ENCODE results near the gene ISCU.
"Not testable (repeated sequence)": the region's sequence is repeated elsewhere in the genome, so short reads cannot be mapped to it uniquely, and the experiment has no call there.

Gene ISCU

GRCh38 chr12:108542320-108542719 lies 20.1 kb upstream of the ISCU start:
- TF ChIP-seq, protein P1, sequence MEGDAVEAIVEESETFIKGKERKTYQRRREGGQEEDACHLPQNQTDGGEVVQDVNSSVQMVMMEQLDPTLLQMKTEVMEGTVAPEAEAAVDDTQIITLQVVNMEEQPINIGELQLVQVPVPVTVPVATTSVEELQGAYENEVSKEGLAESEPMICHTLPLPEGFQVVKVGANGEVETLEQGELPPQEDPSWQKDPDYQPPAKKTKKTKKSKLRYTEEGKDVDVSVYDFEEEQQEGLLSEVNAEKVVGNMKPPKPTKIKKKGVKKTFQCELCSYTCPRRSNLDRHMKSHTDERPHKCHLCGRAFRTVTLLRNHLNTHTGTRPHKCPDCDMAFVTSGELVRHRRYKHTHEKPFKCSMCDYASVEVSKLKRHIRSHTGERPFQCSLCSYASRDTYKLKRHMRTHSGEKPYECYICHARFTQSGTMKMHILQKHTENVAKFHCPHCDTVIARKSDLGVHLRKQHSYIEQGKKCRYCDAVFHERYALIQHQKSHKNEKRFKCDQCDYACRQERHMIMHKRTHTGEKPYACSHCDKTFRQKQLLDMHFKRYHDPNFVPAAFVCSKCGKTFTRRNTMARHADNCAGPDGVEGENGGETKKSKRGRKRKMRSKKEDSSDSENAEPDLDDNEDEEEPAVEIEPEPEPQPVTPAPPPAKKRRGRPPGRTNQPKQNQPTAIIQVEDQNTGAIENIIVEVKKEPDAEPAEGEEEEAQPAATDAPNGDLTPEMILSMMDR (IDR thresholded peaks at IDR 0.05; ENCODE audit: control insufficient read depth, insufficient read depth, low read depth, low read length, missing control alignments) = no peak
- DNase-seq (ENCODE audit: low read depth) = no peak

GRCh38 chr12:108543652-108544051 lies 18.7 kb upstream of the ISCU start:
- TF ChIP-seq, protein P1 (IDR thresholded peaks at IDR 0.05; ENCODE audit: control insufficient read depth, insufficient read depth, low read depth, low read length, missing control alignments) = no peak
- DNase-seq (ENCODE audit: low read depth) = no peak
- no peak overlapping the region for H3K4me3 ChIP-seq (ENCODE audit: control insufficient read depth, low read depth, low read length)

More at GRCh38 chr12:108542320-108542719, 20.1 kb upstream of the ISCU start:
- H3K4me3 ChIP-seq (ENCODE audit: control insufficient read depth, low read depth, low read length) = no peak overlapping the region

- DNase-seq (ENCODE audit: low read depth) = no peak
- H3K4me3 ChIP-seq (ENCODE audit: control insufficient read depth, low read depth, low read length) = no peak overlapping the region
- TF ChIP-seq, protein P1 (IDR thresholded peaks at IDR 0.05; ENCODE audit: control insufficient read depth, insufficient read depth, low read depth, low read length, missing control alignments) = no peak
Observed at GRCh38 chr12:108547686-108548085, 14.7 kb upstream of the ISCU start.

DNA sequence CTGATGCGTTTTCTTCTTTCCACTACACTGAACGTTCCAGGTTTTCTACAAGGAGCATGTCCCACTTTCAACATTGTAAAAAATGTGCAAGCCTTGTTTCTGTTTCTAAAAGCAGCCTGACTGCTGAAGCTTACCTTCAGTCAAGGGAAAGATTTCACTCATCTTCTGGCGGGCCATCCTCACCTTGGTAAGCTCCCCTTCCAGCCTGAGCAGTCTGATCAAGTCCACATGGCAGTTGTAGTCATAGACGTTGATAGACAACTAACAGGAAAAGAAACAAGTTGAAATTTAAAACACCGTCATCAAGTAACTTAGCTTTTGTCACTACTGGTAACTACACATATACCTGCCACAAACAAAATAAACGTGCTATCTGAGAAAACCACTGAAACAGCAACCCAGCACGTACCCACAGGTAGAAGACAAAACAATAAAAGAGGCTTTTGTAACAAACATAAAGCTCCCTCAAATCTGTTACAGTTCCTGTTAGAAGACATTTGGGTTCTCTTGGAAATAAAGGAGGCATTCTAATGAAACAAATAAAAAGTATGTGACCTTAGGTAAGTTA lies 13.4 kb upstream of the ISCU start:
- no peak for DNase-seq (ENCODE audit: low read depth)
- TF ChIP-seq, protein P1 (IDR thresholded peaks at IDR 0.05; ENCODE audit: control insufficient read depth, insufficient read depth, low read depth, low read length, missing control alignments) = no peak

DNA sequence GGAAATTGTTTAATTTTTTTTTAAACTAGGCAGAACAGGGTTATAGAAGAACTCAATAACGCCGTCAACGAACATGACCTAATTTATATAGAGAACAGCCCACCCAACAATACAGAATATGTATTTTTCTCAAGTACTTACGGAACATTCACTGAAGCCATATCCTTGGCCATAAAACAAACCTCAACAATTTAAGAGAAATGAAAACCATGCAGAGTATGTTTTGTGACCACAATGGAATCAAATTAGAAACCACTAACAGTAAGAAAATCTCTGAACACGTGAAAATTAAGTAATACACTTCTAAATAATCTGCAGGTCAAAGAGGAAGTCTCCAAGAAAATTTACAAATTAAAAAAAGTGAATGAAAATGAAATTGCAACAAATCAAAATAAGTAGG lies 10.9 kb upstream of the ISCU start:
- H3K4me3 ChIP-seq (ENCODE audit: control insufficient read depth, low read depth, low read length) = no peak overlapping the region
- no peak for DNase-seq (ENCODE audit: low read depth)
- TF ChIP-seq, protein P1 (IDR thresholded peaks at IDR 0.05; ENCODE audit: control insufficient read depth, insufficient read depth, low read depth, low read length, missing control alignments) = no peak

More for the DNA sequence above, 13.4 kb upstream of the ISCU start:
- no peak overlapping the region for H3K4me3 ChIP-seq (ENCODE audit: control insufficient read depth, low read depth, low read length)

DNA sequence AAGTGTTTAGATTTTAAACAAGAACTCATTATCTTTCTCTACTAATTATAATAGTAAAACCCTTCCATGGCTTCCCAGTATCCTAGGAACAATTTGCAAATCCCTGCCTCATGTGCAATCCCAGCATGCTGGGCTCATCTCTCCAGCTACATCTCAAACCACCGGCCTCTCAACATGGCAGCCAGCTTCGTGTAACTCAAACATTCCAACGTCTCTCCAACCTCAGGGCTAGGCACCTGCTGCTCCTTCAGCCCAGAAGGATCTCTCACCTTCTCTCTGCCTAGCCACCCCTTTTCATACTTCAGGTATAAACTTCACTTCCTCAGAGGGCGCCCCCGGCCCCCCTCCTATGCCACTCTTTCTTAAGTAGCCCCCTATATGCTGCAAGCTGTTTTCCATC lies 8.6 kb upstream of the ISCU start:
- TF ChIP-seq, protein P1 (IDR thresholded peaks at IDR 0.05; ENCODE audit: control insufficient read depth, insufficient read depth, low read depth, low read length, missing control alignments) = no peak
- no peak for DNase-seq (ENCODE audit: low read depth)
- H3K4me3 ChIP-seq (ENCODE audit: control insufficient read depth, low read depth, low read length) = no peak overlapping the region

DNA sequence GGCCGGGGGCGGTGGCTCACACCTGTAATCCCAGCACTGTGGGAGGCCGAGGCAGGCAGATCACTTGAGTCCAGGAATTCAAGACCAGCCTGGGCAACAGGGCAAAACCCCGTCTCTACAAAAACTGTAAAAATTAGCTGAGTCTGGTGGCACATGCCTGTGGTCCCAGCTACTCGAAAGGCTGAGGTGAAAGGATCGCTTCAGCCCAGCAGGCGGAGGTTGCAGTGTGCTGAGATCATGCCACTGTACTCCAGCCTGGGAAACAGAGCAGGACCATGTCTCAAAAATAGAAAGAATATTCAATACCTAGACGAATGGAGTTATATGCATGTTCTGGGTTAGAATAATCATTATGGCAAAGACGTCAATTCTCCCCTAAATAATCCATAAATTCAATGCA lies 7.0 kb upstream of the ISCU start:
- H3K4me3 ChIP-seq (ENCODE audit: control insufficient read depth, low read depth, low read length); DNase-seq (ENCODE audit: low read depth): not testable (repeated sequence)

Measured in AG09309 (cell line).